K562 (cell line): ENCODE data around the gene CUTA. TPM values are rescaled to one million over a fixed set of nuclear protein-coding genes. Genes with fewer than 3 reads are reported as not detected.

Source experiments
- ARID1B ChIP-seq: fragments of 450-650 bp; IDR thresholded peaks from 2 replicates; pipeline ENCODE4 v1.6.1; 2016; ENCODE audit warnings: antibody characterized with exemption, mild to moderate bottlenecking, inconsistent platforms
- BACH1 ChIP-seq: fragments of 200-800 bp; sonication (Bioruptor generic); IDR thresholded peaks from 2 replicates; pipeline ENCODE4 v1.6.1; 2016; ENCODE audit warnings: missing genetic modification characterization, missing compliant biosample characterization
- BHLHE40 ChIP-seq: IDR thresholded peaks from 2 replicates; pipeline ENCODE4 v1.6.1; 2011; ENCODE audit warnings: low read length, improper control_type of control experiment
- BRCA1 ChIP-seq, 2 experiments: fragments of 450-650 bp in 1 of 2; sonication (generic) in 1 of 2; formaldehyde crosslinking in 1 of 2; IDR thresholded peaks; 2 replicates each; pipeline versions ENCODE4 v1.5.0 to v1.6.1; 2017 to 2020; ENCODE audit warnings: mild to moderate bottlenecking in 1 of 2, missing genetic modification reagents in 1 of 2
- FIP1L1 ChIP-seq: fragments of 200-400 bp; formaldehyde crosslinking; IDR thresholded peaks from 2 replicates; pipeline ENCODE4 v1.6.1; 2018; ENCODE audit warnings: mild to moderate bottlenecking, low read depth, low read length; ENCODE audit not compliant: poor library complexity, severe bottlenecking
- FUS ChIP-seq: fragments of 200-400 bp; formaldehyde crosslinking; optimal IDR thresholded peaks from 2 replicates; pipeline ENCODE3; 2017; ENCODE audit warnings: low read depth, low read length
- HNRNPH1 ChIP-seq: fragments of 200-400 bp; formaldehyde crosslinking; optimal IDR thresholded peaks from 2 replicates; pipeline ENCODE3; 2017; ENCODE audit warnings: low read depth, mild to moderate bottlenecking, low read length, moderate library complexity
- HNRNPLL ChIP-seq: fragments of 200-400 bp; formaldehyde crosslinking; IDR thresholded peaks from 2 replicates; pipeline ENCODE4 v1.6.1; 2017; ENCODE audit warnings: low read length, low read depth, mild to moderate bottlenecking; ENCODE audit not compliant: poor library complexity, severe bottlenecking
- KDM5B ChIP-seq: fragments of 200-600 bp; sonication (generic); IDR thresholded peaks from 2 replicates; pipeline ENCODE4 v1.6.1; 2012; ENCODE audit warnings: low read depth, mild to moderate bottlenecking, moderate library complexity, low read length, control low read depth, inconsistent platforms; ENCODE audit not compliant: insufficient replicate concordance
- NFE2L1 ChIP-seq: fragments of 450-650 bp; IDR thresholded peaks from 2 replicates; pipeline ENCODE4 v1.6.1; 2016; ENCODE audit warnings: missing genetic modification characterization, low read depth, mild to moderate bottlenecking, missing compliant biosample characterization, moderate library complexity, borderline replicate concordance
- SMARCE1 ChIP-seq: fragments of 450-650 bp; IDR thresholded peaks from 2 replicates; pipeline ENCODE4 v1.7.1; 2016; ENCODE audit warnings: mild to moderate bottlenecking
- SRSF7 ChIP-seq: fragments of 200-400 bp; formaldehyde crosslinking; optimal IDR thresholded peaks from 2 replicates; pipeline ENCODE3; 2017; ENCODE audit warnings: mild to moderate bottlenecking, low read depth, low read length
- WHSC1 ChIP-seq: IDR thresholded peaks from one replicate; pipeline ENCODE4 v1.6.1; 2012; ENCODE audit warnings: low read length, control low read depth, inconsistent platforms
- XRCC5 ChIP-seq: fragments of 200-400 bp; formaldehyde crosslinking; IDR thresholded peaks from 2 replicates; pipeline ENCODE4 v1.6.1; 2017; ENCODE audit warnings: low read depth, mild to moderate bottlenecking, low read length
- ZNF217 ChIP-seq: sonication (generic); formaldehyde crosslinking; IDR thresholded peaks from 2 replicates; pipeline ENCODE4 v1.8.0; 2022; ENCODE audit warnings: mild to moderate bottlenecking, missing genetic modification reagents
- ZNF586 ChIP-seq: fragments of 450-650 bp; formaldehyde crosslinking; conservative IDR thresholded peaks from 2 replicates; pipeline ENCODE4 v1.4.0; 2020; ENCODE audit warnings: mild to moderate bottlenecking, moderate library complexity
- polyA plus RNA-seq, 8 experiments: library from polyadenylated mRNA; depleted of rRNA in 4 of 8; stranded (reverse) in 5 of 8; unstranded in 3 of 8; fragments of >200 nt; fragmentation: Nextera tagmentation in 2 of 8; fragmentation: Illumina TruSeq in 1 of 8; extraction: Ambion mirVana in 2 of 8; extraction: Trizol in 1 of 8; gene quantifications; 2 replicates each; pipeline versions ENCODE4 v1.2.1 to v1.2.3, GENCODE V29; 2011 to 2014; ENCODE audit warnings: inconsistent platforms in 1 of 8, missing spikeins in 1 of 8
- total RNA-seq, 7 experiments: library from RNA; depleted of rRNA in 6 of 7; stranded (reverse); fragments of >200 nt in 6 of 7; fragmentation: Illumina TruSeq in 2 of 7; extraction: Trizol in 2 of 7; gene quantifications; 2 replicates each; pipeline versions ENCODE4 v1.2.1 to v1.2.3, GENCODE V29; 2011 to 2021; ENCODE audit warnings: low replicate concordance in 1 of 7
- TF ChIP-seq, protein P1 (sequence below): sonication (generic); formaldehyde crosslinking; IDR thresholded peaks from 2 replicates; pipeline ENCODE4 v1.9.0; 2022; ENCODE audit warnings: mild to moderate bottlenecking, missing genetic modification reagents
- TF ChIP-seq, protein P2 (sequence below): sonication (generic); formaldehyde crosslinking; IDR thresholded peaks from 2 replicates; pipeline ENCODE4 v1.5.0; 2020; ENCODE audit warnings: missing genetic modification reagents
- TF ChIP-seq, protein P3 (sequence below), 2 experiments: fragments of 250-450 bp in 1 of 2; fragments of 450-650 bp in 1 of 2; sonication (Bioruptor Pico) in 1 of 2; IDR thresholded peaks; 2 replicates each; pipeline versions ENCODE4 v1.6.1 to v1.8.0; 2016 to 2021; ENCODE audit warnings: mild to moderate bottlenecking in 2 of 2, moderate library complexity in 2 of 2, missing compliant biosample characterization in 1 of 2, missing genetic modification characterization in 1 of 2
- TF ChIP-seq, protein P4 (sequence below), 2 experiments: fragments of 450-650 bp; IDR thresholded peaks; 2 replicates each; pipeline ENCODE4 v1.6.1; 2016
- TF ChIP-seq, protein P5 (sequence below): fragments of 450-650 bp; formaldehyde crosslinking; IDR thresholded peaks from 2 replicates; pipeline ENCODE4 v1.4.0; 2020; ENCODE audit warnings: mild to moderate bottlenecking

The CUTA gene
- total and polyA plus RNA-seq, 9 of the 15 experiments (the other 6 are each of a cell fraction or from before 2014, with no cell fraction given), result 166 to 682 (median 310) TPM

DNA sequence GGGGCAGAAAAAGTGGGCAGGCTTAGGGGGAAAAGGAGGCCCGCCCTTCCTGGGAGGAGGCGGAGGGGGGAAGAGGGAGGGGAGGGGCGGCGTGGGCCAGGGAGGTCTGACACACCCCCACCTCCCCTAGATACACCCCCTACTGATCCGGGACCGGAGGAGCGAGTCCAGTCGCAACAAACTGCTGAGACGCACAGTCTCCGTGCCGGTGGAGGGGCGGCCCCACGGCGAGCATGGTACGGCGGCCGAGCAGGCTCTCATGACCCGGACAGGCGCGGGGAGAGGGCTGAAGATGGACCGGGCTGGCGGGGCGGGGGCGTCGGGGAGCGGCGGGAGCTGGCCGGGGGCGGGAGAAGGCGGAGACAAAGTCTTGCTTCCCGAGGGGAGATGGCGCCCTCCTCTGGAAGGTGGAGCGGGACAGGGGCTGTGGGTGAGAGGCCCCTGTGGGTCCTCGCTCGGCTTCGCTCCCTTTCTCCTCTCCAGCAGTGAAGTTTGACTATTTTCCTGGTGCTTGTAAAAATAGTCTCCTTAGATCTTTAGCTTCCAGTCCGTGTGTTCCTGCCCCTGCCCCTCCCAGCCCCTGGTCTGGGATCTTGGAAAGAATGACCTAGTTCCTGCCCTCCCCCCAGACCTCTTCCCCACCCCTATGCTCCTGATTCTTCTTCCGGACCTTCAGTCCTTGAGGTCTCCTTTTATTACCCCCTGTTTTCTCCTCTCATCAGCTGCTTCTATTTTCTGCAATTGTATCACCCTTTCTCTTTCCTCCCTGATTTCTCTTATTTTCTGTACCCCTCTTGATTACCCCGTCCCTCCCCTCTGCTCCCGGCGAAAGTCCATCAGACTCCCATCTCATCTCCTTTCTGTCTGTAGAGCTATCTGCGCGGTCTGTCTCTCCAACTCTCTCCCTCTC, 8.0 kb upstream of the CUTA start (continued):
- TF ChIP-seq, protein P1, sequence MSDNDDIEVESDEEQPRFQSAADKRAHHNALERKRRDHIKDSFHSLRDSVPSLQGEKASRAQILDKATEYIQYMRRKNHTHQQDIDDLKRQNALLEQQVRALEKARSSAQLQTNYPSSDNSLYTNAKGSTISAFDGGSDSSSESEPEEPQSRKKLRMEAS (CRISPR knock-in tag), result peak; percentile 99
- peak; percentile 43 for TF ChIP-seq KDM5B
- no peak for TF ChIP-seq SRSF7
- no peak for TF ChIP-seq SMARCE1
- no peak for TF ChIP-seq WHSC1
- TF ChIP-seq BRCA1 (IDR thresholded peaks at IDR 0.05), result no peak
- TF ChIP-seq BRCA1 (CRISPR knock-in tag; IDR thresholded peaks at IDR 0.05), result no peak
- TF ChIP-seq ZNF217 (CRISPR knock-in tag), result no peak
- no peak for TF ChIP-seq HNRNPH1
- TF ChIP-seq NFE2L1 (tag), result no peak
- no peak for TF ChIP-seq BHLHE40
- TF ChIP-seq, protein P2, sequence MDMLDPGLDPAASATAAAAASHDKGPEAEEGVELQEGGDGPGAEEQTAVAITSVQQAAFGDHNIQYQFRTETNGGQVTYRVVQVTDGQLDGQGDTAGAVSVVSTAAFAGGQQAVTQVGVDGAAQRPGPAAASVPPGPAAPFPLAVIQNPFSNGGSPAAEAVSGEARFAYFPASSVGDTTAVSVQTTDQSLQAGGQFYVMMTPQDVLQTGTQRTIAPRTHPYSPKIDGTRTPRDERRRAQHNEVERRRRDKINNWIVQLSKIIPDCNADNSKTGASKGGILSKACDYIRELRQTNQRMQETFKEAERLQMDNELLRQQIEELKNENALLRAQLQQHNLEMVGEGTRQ, result no peak
- no peak for TF ChIP-seq HNRNPLL
- TF ChIP-seq, protein P3, sequence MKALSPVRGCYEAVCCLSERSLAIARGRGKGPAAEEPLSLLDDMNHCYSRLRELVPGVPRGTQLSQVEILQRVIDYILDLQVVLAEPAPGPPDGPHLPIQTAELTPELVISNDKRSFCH (CRISPR knock-in tag; IDR thresholded peaks at IDR 0.05), result no peak
- TF ChIP-seq, protein P3 (tag; IDR thresholded peaks at IDR 0.05), result no peak
- TF ChIP-seq, protein P4, sequence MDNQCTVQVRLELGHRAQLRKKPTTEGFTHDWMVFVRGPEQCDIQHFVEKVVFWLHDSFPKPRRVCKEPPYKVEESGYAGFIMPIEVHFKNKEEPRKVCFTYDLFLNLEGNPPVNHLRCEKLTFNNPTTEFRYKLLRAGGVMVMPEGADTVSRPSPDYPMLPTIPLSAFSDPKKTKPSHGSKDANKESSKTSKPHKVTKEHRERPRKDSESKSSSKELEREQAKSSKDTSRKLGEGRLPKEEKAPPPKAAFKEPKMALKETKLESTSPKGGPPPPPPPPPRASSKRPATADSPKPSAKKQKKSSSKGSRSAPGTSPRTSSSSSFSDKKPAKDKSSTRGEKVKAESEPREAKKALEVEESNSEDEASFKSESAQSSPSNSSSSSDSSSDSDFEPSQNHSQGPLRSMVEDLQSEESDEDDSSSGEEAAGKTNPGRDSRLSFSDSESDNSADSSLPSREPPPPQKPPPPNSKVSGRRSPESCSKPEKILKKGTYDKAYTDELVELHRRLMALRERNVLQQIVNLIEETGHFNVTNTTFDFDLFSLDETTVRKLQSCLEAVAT (IDR thresholded peaks at IDR 0.05), result no peak; a peak in 1 of 4 replicates
- no peak for TF ChIP-seq XRCC5
- TF ChIP-seq FIP1L1, result no peak
- TF ChIP-seq FUS, result no peak
- TF ChIP-seq, protein P5, sequence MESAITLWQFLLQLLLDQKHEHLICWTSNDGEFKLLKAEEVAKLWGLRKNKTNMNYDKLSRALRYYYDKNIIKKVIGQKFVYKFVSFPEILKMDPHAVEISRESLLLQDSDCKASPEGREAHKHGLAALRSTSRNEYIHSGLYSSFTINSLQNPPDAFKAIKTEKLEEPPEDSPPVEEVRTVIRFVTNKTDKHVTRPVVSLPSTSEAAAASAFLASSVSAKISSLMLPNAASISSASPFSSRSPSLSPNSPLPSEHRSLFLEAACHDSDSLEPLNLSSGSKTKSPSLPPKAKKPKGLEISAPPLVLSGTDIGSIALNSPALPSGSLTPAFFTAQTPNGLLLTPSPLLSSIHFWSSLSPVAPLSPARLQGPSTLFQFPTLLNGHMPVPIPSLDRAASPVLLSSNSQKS (CRISPR knock-in tag), result no peak
- TF ChIP-seq ZNF586 (CRISPR knock-in tag), result no peak
- TF ChIP-seq BACH1 (tag), result no peak
- TF ChIP-seq ARID1B, result no peak
